ENCODE measurements around the gene BAIAP3.

Gene BAIAP3

DNA sequence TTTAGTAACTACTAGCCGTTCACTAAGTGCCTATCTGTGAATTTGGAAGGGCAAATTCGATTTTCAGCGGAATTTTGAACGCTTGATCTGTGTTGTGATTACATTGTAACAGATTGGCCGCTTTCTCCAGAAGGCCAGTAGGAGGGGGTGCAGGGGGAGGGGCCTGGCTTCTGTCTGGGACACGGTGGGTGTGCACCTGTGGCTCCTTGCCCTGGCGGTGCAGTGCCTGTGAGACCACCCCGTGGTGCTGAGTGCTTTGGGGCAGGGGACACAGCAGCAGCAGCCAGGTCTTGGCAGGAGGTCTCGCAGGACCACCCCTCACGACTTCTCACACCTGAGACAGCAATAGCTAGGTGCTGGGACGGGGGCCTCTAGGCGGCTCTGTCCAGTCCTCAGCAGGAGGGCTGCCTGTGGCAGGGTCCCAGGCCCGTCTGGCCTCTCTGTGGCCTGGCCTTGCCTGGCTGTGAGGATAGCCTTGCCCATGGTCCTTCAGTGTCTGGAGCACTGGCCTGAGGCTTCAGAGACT lies 22.2 kb upstream of the BAIAP3 start:
- no peaks in the 10 kb centered on the region for H3K27me3 ChIP-seq (ENCODE audit: insufficient read depth, low read length)
- peak overlapping the region; percentile 100 for H3K9ac ChIP-seq (ENCODE audit: low read depth, low read length)
- H3K9me3 ChIP-seq (ENCODE audit: insufficient read depth, low read depth, low read length), result no peaks in the 10 kb centered on the region
- peaks cover 40% of the 10 kb centered on the region for H3K36me3 ChIP-seq (ENCODE audit: insufficient read depth, low read length)
- whole genome bisulfite sequencing, result 39% methylated on average over 13 of the region's 13 CpGs
- no peak overlapping the region for H3K27ac ChIP-seq (ENCODE audit: low read depth, low read length)
- H3K4me1 ChIP-seq (ENCODE audit: insufficient read depth, low read length), result no peaks in the 10 kb centered on the region
- peak overlapping the region; percentile 94 for H3K4me3 ChIP-seq (ENCODE audit: low read length)

DNA sequence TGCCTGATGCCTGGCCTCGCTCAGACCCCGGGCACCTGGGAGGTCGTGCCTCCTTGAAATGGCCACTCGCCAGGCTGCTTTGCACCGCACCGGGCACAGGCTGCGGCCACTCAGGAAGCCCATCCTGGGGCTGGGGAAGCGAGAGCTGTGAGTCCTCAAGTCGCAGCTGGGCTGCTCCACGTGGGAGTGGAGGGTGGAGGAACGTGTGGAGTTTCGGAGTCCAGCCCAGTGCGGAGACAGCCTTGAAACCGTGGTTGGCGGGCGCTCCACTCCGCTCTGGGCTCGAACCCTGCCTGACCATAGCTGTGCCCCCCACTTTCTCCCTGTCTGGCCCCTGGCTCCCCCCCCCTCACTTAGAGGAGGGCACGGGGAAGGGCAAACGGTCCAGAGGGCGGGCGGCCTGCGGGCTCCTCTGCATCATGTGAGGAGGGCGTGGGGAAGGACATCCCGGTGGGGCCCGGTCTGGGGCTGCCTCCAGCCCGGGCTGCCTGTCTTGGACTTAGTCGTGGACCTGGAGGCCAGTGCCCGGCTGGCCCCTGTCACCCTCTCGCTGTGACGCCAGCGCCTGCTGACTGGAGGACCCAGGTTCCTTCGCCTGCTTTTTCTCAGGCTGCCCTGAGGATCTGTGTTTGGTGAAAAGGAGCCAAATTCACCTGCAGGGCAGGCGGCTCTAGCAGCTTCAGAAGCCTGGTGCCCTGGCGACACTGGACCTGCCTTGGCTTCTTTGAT lies 21.5 kb upstream of the BAIAP3 start:
- Histone ChIP-seq H3K27me3 (ENCODE audit: insufficient read depth, low read length) (no peaks in the 10 kb centered on the region), H3K27ac (ENCODE audit: low read depth, low read length) (no peak overlapping the region), H3K9ac (ENCODE audit: low read depth, low read length) (peak overlapping the region; percentile 100), H3K36me3 (ENCODE audit: insufficient read depth, low read length) (peaks cover 46% of the 10 kb centered on the region), H3K4me3 (ENCODE audit: low read length) (peak overlapping the region; percentile 94), H3K4me1 (ENCODE audit: insufficient read depth, low read length) (no peaks in the 10 kb centered on the region), H3K9me3 (ENCODE audit: insufficient read depth, low read depth, low read length) (no peaks in the 10 kb centered on the region)
- WGBS, result 87% methylated on average over 35 of the region's 35 CpGs

DNA sequence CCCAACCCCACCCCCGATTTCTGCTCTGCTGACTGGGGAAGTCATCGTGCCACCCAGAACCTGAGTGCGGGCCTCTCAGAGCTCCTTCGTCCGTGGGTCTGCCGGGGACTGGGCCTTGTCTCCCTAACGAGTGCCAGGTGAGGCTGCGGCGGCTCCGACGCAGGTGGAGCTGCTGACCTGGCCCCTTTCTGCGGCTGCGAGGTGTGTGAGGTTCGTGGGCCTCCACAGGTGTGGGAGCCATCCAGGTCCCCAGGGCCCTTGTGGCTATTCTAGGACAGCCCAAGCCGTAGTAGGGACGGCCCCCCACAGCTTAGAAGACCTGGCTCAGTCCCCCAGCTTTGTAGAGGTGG lies 21.0 kb upstream of the BAIAP3 start:
- Histone ChIP-seq H3K27ac (ENCODE audit: low read depth, low read length) (no peak overlapping the region), H3K27me3 (ENCODE audit: insufficient read depth, low read length) (no peaks in the 10 kb centered on the region), H3K4me3 (ENCODE audit: low read length) (no peak overlapping the region), H3K4me1 (ENCODE audit: insufficient read depth, low read length) (no peaks in the 10 kb centered on the region), H3K9ac (ENCODE audit: low read depth, low read length) (no peak overlapping the region), H3K36me3 (ENCODE audit: insufficient read depth, low read length) (peaks cover 52% of the 10 kb centered on the region), H3K9me3 (ENCODE audit: insufficient read depth, low read depth, low read length) (no peaks in the 10 kb centered on the region)
- WGBS, result 96% methylated on average over 16 of the region's 16 CpGs

DNA sequence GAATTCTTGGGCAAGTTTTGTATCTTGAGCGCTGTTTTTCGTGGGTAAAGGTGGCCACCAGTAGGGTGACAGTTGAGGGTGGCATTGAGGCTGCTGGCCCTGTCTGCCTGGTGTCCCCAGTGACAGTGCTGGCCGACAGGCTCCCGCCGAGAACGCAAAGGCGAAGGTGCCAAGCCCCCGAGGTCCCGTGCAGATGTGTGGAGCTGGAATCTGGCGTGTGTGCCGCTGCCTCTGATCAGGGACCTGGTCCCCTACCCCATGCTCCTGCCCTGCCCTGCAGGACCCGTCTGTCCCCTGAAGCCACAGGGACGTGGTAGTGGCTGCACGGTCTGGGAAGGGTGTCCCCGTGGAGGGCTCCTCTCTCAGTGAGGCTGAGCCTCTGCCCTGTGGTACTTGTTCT lies 20.5 kb upstream of the BAIAP3 start:
- no peaks in the 10 kb centered on the region for H3K4me1 ChIP-seq (ENCODE audit: insufficient read depth, low read length)
- no peak overlapping the region for H3K4me3 ChIP-seq (ENCODE audit: low read length)
- no peak overlapping the region for H3K27ac ChIP-seq (ENCODE audit: low read depth, low read length)
- H3K27me3 ChIP-seq (ENCODE audit: insufficient read depth, low read length), result no peaks in the 10 kb centered on the region
- H3K36me3 ChIP-seq (ENCODE audit: insufficient read depth, low read length), result peaks cover 56% of the 10 kb centered on the region
- no peak overlapping the region for H3K9ac ChIP-seq (ENCODE audit: low read depth, low read length)
- 95% methylated on average over 15 of the region's 15 CpGs for WGBS
- H3K9me3 ChIP-seq (ENCODE audit: insufficient read depth, low read depth, low read length), result no peaks in the 10 kb centered on the region

DNA sequence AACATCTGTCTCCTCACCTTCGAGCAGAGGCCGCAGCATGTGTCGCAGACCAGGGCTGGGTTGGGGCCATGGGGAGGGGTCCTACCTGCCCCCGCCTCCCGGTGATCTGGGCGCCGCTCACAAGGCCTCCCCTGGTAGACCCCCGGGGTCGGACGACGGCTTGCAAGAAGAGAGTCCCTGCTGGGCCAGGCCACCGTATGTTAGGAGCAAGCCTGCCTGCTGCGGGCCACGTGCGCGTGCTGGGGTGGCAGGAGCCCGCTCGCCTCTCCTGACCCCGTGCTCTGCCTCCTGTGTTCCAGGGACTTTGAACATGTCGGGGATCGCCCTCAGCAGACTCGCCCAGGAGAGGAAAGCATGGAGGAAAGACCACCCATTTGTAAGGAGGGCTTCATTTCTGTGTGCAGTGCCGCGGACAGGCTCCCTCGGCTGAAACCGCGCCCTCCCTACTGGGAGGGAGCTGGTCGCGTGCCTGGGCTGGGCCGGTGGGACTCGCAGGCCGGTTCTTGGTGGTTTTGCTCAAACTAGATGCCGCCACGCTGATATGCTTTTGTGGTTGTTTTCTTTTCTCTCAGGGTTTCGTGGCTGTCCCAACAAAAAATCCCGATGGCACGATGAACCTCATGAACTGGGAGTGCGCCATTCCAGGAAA lies 19.6 kb upstream of the BAIAP3 start:
- WGBS, result 93% methylated on average over 38 of the region's 38 CpGs
- H3K9me3 ChIP-seq (ENCODE audit: insufficient read depth, low read depth, low read length), result no peaks in the 10 kb centered on the region
- no peak overlapping the region for H3K9ac ChIP-seq (ENCODE audit: low read depth, low read length)
- no peak overlapping the region for H3K27ac ChIP-seq (ENCODE audit: low read depth, low read length)
- no peaks in the 10 kb centered on the region for H3K27me3 ChIP-seq (ENCODE audit: insufficient read depth, low read length)
- peaks cover 66% of the 10 kb centered on the region for H3K36me3 ChIP-seq (ENCODE audit: insufficient read depth, low read length)
- H3K4me3 ChIP-seq (ENCODE audit: low read length), result no peak overlapping the region
- H3K4me1 ChIP-seq (ENCODE audit: insufficient read depth, low read length), result no peaks in the 10 kb centered on the region

DNA sequence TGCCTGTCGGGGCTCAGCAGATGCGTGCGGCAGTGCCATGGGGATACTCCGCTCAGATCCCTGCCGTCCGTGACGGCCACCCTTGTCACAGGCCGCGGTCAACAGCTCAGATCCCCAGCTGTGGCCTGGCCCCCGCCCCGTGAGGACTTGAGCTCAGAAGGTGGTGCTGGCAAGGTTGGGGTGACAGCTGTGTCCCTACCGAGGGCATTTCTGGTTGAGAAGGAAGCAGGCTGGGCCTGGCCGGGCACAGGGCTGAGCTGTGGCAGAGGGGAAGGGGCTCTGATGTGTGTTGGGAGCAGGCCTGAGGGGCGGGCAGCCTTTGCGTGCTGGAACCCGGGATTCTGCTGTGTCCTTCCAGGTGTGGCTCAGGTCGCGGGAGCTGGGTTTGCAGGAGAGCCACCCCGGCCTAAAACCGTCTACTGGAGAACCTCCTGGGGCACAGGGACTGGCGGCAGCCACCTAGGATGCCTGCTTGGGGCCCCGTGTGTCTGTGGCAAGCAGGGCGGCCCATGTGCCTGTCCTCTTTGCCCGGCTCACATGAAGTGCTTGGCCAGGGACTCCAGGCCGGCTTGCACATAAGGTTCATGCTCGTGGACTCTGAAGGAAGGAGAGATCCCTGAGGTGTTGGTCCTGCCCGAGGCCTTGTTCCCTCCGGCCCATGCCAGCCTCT lies 18.9 kb upstream of the BAIAP3 start:
- Histone ChIP-seq H3K9ac (ENCODE audit: low read depth, low read length) (no peak overlapping the region), H3K36me3 (ENCODE audit: insufficient read depth, low read length) (peaks cover 72% of the 10 kb centered on the region), H3K27me3 (ENCODE audit: insufficient read depth, low read length) (no peaks in the 10 kb centered on the region), H3K4me3 (ENCODE audit: low read length) (no peak overlapping the region), H3K4me1 (ENCODE audit: insufficient read depth, low read length) (no peaks in the 10 kb centered on the region), H3K9me3 (ENCODE audit: insufficient read depth, low read depth, low read length) (no peaks in the 10 kb centered on the region), H3K27ac (ENCODE audit: low read depth, low read length) (no peak overlapping the region)
- 96% methylated on average over 28 of the region's 28 CpGs for WGBS

DNA sequence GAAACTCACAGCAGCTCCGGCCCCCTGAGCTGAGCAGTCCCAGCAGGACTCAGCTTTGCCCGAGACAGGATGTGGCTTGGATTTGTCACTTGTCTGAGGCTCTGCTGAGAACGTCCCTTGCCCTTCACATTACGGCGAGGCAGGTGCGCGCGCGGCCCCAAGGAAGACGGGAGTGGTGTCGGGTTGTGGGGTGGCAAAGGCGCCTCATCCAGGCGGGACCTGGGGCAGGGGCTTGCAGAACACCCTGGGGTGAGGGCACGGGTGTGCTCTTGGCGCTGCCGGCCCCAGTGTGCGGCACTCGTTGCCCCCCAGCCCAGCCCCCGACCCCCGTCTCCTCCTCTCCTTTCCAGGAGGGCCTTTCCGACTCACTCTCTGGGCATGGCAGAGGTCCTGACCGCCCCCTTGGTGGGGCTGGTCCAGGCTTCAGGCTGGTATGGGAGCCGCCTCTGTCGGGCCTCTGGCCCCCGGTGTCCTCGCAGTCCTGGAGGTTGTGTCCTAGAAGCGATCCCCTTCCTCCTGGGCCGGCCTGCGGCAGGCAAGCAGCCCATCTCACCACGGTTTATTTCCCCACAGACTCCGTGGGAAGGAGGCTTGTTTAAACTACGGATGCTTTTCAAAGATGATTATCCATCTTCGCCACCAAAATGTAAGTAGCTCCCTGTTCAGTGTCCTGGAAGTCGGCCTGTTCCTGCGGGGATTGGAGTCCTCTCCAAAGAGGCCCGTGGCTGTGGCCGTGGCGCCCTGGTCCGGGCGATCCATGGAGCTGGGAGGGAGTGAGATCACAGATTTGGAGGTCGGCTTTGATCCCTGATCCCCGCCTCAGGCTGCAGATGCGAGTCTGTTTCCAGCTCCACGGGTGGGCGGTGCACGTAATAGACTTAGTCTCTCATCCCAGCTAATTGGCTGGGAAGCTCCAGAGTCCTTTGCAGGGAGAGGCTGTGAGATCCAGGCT lies 18.1 kb upstream of the BAIAP3 start:
- H3K4me3 ChIP-seq (ENCODE audit: low read length), result no peak overlapping the region
- no peaks in the 10 kb centered on the region for H3K4me1 ChIP-seq (ENCODE audit: insufficient read depth, low read length)
- WGBS, result 89% methylated on average over 46 of the region's 46 CpGs
- no peak overlapping the region for H3K27ac ChIP-seq (ENCODE audit: low read depth, low read length)
- H3K27me3 ChIP-seq (ENCODE audit: insufficient read depth, low read length), result no peaks in the 10 kb centered on the region
- no peaks in the 10 kb centered on the region for H3K9me3 ChIP-seq (ENCODE audit: insufficient read depth, low read depth, low read length)
- peaks cover 81% of the 10 kb centered on the region for H3K36me3 ChIP-seq (ENCODE audit: insufficient read depth, low read length)
- H3K9ac ChIP-seq (ENCODE audit: low read depth, low read length), result no peak overlapping the region

DNA sequence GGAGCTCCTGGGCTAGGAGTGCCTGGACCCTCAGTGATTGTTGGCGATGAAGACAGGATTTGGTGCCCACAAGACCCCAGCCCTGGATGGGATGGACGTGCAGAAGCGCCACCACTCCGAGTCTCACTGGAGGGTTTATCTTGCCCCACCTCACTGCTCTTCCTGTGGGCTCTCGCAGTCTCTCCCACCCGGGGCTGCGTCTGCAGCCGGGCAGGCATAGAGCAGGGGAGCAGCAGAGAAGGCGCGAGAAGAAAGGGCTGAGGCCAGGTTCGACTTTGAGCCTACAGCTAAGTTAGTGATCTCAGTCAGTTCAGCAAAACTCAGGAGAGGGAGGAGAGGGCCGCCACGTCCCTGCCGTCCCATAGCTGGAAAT lies 17.4 kb upstream of the BAIAP3 start:
- Histone ChIP-seq H3K4me3 (ENCODE audit: low read length) (no peak overlapping the region), H3K4me1 (ENCODE audit: insufficient read depth, low read length) (no peaks in the 10 kb centered on the region), H3K36me3 (ENCODE audit: insufficient read depth, low read length) (peaks cover 87% of the 10 kb centered on the region), H3K27ac (ENCODE audit: low read depth, low read length) (no peak overlapping the region), H3K9me3 (ENCODE audit: insufficient read depth, low read depth, low read length) (no peaks in the 10 kb centered on the region), H3K9ac (ENCODE audit: low read depth, low read length) (no peak overlapping the region), H3K27me3 (ENCODE audit: insufficient read depth, low read length) (no peaks in the 10 kb centered on the region)
- 96% methylated on average over 14 of the region's 14 CpGs for WGBS

DNA sequence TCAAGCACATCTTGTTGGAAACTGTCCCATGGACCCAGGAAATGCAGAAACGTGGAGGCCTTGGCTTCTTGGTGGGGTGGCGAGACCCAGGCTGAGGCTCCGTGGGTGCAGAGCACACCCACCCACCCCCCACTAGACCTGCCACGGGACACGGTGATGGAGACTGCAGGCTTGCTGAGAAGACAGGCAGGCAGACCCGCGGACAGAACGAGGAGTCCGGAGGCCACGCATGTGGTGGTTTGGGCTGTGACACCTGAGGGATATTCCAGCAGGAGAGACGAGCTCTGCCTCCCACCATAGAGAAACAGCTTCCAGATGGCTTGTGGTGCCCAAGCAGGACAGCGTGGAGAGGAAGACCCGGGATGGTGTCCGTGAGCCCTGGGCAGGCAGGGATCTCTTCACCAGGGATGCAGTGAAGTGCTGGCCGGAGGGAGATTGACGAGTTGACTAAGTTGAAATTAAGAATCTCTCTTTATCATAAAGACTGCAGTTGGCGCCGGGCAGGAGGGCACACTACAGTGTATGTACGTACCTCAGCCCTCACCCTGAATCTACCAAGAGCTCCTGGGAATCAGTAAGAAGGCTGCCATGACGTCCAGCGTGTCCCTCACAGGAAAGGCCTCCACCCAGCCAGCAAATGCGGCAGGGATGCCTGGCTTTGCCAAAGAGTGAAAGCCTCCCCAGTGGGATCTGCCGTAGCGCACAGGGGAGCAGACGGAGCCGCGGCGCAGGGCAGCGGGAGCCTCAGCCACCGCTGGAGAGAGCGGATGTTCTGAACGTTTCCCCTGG lies 15.8 kb upstream of the BAIAP3 start:
- no peaks in the 10 kb centered on the region for H3K4me1 ChIP-seq (ENCODE audit: insufficient read depth, low read length)
- peaks cover 96% of the 10 kb centered on the region for H3K36me3 ChIP-seq (ENCODE audit: insufficient read depth, low read length)
- no peaks in the 10 kb centered on the region for H3K9me3 ChIP-seq (ENCODE audit: insufficient read depth, low read depth, low read length)
- H3K4me3 ChIP-seq (ENCODE audit: low read length), result no peak overlapping the region
- 97% methylated on average over 32 of the region's 32 CpGs for WGBS
- H3K9ac ChIP-seq (ENCODE audit: low read depth, low read length), result no peak overlapping the region
- H3K27ac ChIP-seq (ENCODE audit: low read depth, low read length), result no peak overlapping the region
- no peaks in the 10 kb centered on the region for H3K27me3 ChIP-seq (ENCODE audit: insufficient read depth, low read length)

DNA sequence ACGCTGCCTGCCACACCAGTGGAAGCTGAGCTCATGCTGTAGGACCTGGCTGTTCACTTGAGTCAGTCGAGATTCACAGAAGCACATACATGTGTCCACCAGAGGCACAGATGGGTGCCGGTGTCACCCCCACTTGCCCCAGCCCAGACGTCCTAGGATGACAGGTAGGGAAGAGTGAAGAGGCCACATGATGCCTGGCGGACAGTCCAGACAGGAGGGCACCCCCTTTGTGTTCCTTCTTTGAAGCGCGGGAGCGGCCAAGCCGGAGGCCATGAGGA lies 15.2 kb upstream of the BAIAP3 start:
- 86% methylated on average over 9 of the region's 9 CpGs for WGBS
- H3K36me3 ChIP-seq (ENCODE audit: insufficient read depth, low read length), result peaks cover 93% of the 10 kb centered on the region

More for the DNA sequence above, 15.2 kb upstream of the BAIAP3 start:
- H3K9ac ChIP-seq (ENCODE audit: low read depth, low read length), result no peak overlapping the region
- no peaks in the 10 kb centered on the region for H3K9me3 ChIP-seq (ENCODE audit: insufficient read depth, low read depth, low read length)
- H3K4me3 ChIP-seq (ENCODE audit: low read length), result no peak overlapping the region
- no peaks in the 10 kb centered on the region for H3K4me1 ChIP-seq (ENCODE audit: insufficient read depth, low read length)
- no peak overlapping the region for H3K27ac ChIP-seq (ENCODE audit: low read depth, low read length)
- no peaks in the 10 kb centered on the region for H3K27me3 ChIP-seq (ENCODE audit: insufficient read depth, low read length)
